ENCODE results near the gene HUNK.

Gene HUNK

GRCh38 chr21:31964692-31965091, 91.9 kb downstream of the HUNK start:
- Histone ChIP-seq H3K27ac (no peak overlapping the region), H3K27me3 (no peaks in the 10 kb centered on the region), H3K4me1 (no peaks in the 10 kb centered on the region), H3K36me3 (peaks cover 36% of the 10 kb centered on the region), H3K4me2 (no peak overlapping the region), H4K20me1 (no peaks in the 10 kb centered on the region), H3K9me3 (no peaks in the 10 kb centered on the region), H3K4me3 (no peak overlapping the region), H3K9ac (no peak overlapping the region)
- TF ChIP-seq Cebpa-rat (IDR thresholded peaks at IDR 0.05): no peak

- Histone ChIP-seq H3K27me3 (no peaks in the 10 kb centered on the region), H3K9ac (no peak overlapping the region), H3K9me3 (no peaks in the 10 kb centered on the region), H3K4me1 (no peaks in the 10 kb centered on the region), H3K4me2 (no peak overlapping the region), H3K4me3 (no peak overlapping the region), H3K27ac (no peak overlapping the region), H3K36me3 (peaks cover 24% of the 10 kb centered on the region; the same call in 1 of the 2 replicates), H4K20me1 (no peaks in the 10 kb centered on the region)
- no peak for TF ChIP-seq Cebpa-rat (IDR thresholded peaks at IDR 0.05)
These were observed 94.5 kb downstream of the HUNK start for GRCh38 chr21:31967334-31967733.

- no peaks in the 10 kb centered on the region for H3K27me3 ChIP-seq
- TF ChIP-seq Cebpa-rat (IDR thresholded peaks at IDR 0.05): no peak
- no peak overlapping the region for H3K4me2 ChIP-seq
- H3K4me3 ChIP-seq: no peak overlapping the region
- peaks cover 15% of the 10 kb centered on the region for H3K4me1 ChIP-seq
- H3K36me3 ChIP-seq: peaks cover 44% of the 10 kb centered on the region
- no peaks in the 10 kb centered on the region for H4K20me1 ChIP-seq
- no peak overlapping the region for H3K27ac ChIP-seq
- no peak overlapping the region for H3K9ac ChIP-seq
- H3K9me3 ChIP-seq: no peaks in the 10 kb centered on the region; the same call in 1 of the 2 replicates
These were observed 99.8 kb downstream of the HUNK start for GRCh38 chr21:31972622-31973021.

- no peaks in the 10 kb centered on the region for H4K20me1 ChIP-seq
- no peaks in the 10 kb centered on the region for H3K27me3 ChIP-seq
- no peaks in the 10 kb centered on the region; the same call in 1 of the 2 replicates for H3K9me3 ChIP-seq
- no peak for TF ChIP-seq Cebpa-rat (IDR thresholded peaks at IDR 0.05)
- no peak overlapping the region for H3K4me2 ChIP-seq
- no peak overlapping the region for H3K27ac ChIP-seq
- no peak overlapping the region for H3K9ac ChIP-seq
- H3K4me1 ChIP-seq: peaks cover 15% of the 10 kb centered on the region
- peaks cover 44% of the 10 kb centered on the region for H3K36me3 ChIP-seq
- H3K4me3 ChIP-seq: no peak overlapping the region
These were observed 100.7 kb downstream of the HUNK start for GRCh38 chr21:31973402-31973944.

GRCh38 chr21:31974454-31974985, 101.7 kb downstream of the HUNK start:
- Histone ChIP-seq H3K27ac (no peak overlapping the region), H4K20me1 (no peaks in the 10 kb centered on the region), H3K36me3 (peaks cover 34% of the 10 kb centered on the region), H3K4me3 (no peak overlapping the region), H3K4me2 (peak overlapping the region; percentile 52), H3K4me1 (peaks cover 15% of the 10 kb centered on the region), H3K27me3 (no peaks in the 10 kb centered on the region), H3K9me3 (no peaks in the 10 kb centered on the region; the same call in 1 of the 2 replicates), H3K9ac (no peak overlapping the region)
- TF ChIP-seq Cebpa-rat (IDR thresholded peaks at IDR 0.05): no peak

GRCh38 chr21:31975491-31975890, 102.7 kb downstream of the HUNK start:
- Histone ChIP-seq H3K4me2 (no peak overlapping the region), H3K4me3 (no peak overlapping the region), H3K4me1 (peaks cover 15% of the 10 kb centered on the region), H3K27me3 (no peaks in the 10 kb centered on the region), H3K36me3 (peaks cover 27% of the 10 kb centered on the region), H3K27ac (no peak overlapping the region), H3K9ac (no peak overlapping the region), H4K20me1 (no peaks in the 10 kb centered on the region), H3K9me3 (peaks cover under 1% of the 10 kb centered on the region)
- TF ChIP-seq Cebpa-rat (IDR thresholded peaks at IDR 0.05): no peak

- no peak for TF ChIP-seq Cebpa-rat (IDR thresholded peaks at IDR 0.05)
- H3K27me3 ChIP-seq: no peaks in the 10 kb centered on the region
- no peaks in the 10 kb centered on the region for H4K20me1 ChIP-seq
These were observed 105.0 kb downstream of the HUNK start for GRCh38 chr21:31977816-31978215.

GRCh38 chr21:31983120-31983519, 110.3 kb downstream of the HUNK start:
- Histone ChIP-seq H3K27me3 (no peaks in the 10 kb centered on the region), H3K36me3 (peaks cover 44% of the 10 kb centered on the region), H3K4me3 (no peak overlapping the region), H3K4me1 (0 out of 2 replicates have a peak, but pooled peaks cover 6% of the 10 kb centered on the region), H3K4me2 (no peak overlapping the region), H3K9ac (no peak overlapping the region), H4K20me1 (no peaks in the 10 kb centered on the region), H3K9me3 (peaks cover 14% of the 10 kb centered on the region), H3K27ac (no peak overlapping the region)
- TF ChIP-seq Cebpa-rat (IDR thresholded peaks at IDR 0.05): no peak

More at GRCh38 chr21:31977816-31978215, 105.0 kb downstream of the HUNK start:
- peaks cover 33% of the 10 kb centered on the region for H3K36me3 ChIP-seq
- H3K9me3 ChIP-seq: peaks cover 5% of the 10 kb centered on the region
- H3K4me2 ChIP-seq: no peak overlapping the region
- H3K4me1 ChIP-seq: peaks cover 21% of the 10 kb centered on the region
- H3K9ac ChIP-seq: no peak overlapping the region
- H3K4me3 ChIP-seq: no peak overlapping the region
- no peak overlapping the region for H3K27ac ChIP-seq

GRCh38 chr21:31983554-31983953, 110.7 kb downstream of the HUNK start:
- H3K9me3 ChIP-seq: peaks cover 14% of the 10 kb centered on the region
- 0 out of 2 replicates have a peak, but pooled peaks cover 6% of the 10 kb centered on the region for H3K4me1 ChIP-seq
- no peak overlapping the region for H3K4me3 ChIP-seq
- H3K27me3 ChIP-seq: no peaks in the 10 kb centered on the region
- no peak for TF ChIP-seq Cebpa-rat (IDR thresholded peaks at IDR 0.05)
- H4K20me1 ChIP-seq: no peaks in the 10 kb centered on the region
- no peak overlapping the region for H3K9ac ChIP-seq
- no peak overlapping the region for H3K4me2 ChIP-seq
- peaks cover 44% of the 10 kb centered on the region for H3K36me3 ChIP-seq
- no peak overlapping the region for H3K27ac ChIP-seq

- no peak overlapping the region for H3K4me2 ChIP-seq
- 0 out of 2 replicates have a peak, but pooled peaks cover 6% of the 10 kb centered on the region for H3K4me1 ChIP-seq
- peaks cover 48% of the 10 kb centered on the region for H3K36me3 ChIP-seq
- H4K20me1 ChIP-seq: no peaks in the 10 kb centered on the region
- peaks cover 14% of the 10 kb centered on the region for H3K9me3 ChIP-seq
- no peak overlapping the region for H3K4me3 ChIP-seq
- no peak overlapping the region for H3K27ac ChIP-seq
- no peak overlapping the region for H3K9ac ChIP-seq
- no peak for TF ChIP-seq Cebpa-rat (IDR thresholded peaks at IDR 0.05)
- H3K27me3 ChIP-seq: no peaks in the 10 kb centered on the region
These were observed 112.6 kb downstream of the HUNK start for GRCh38 chr21:31985398-31985797.
